GM23338 (cell line): ENCODE results near the gene MBTPS2.

Experiments used
- EZH2 ChIP-seq: fragments of 200-600 bp; sonication (generic); IDR thresholded peaks from one replicate; pipeline ENCODE4 v1.8.0; 2017; ENCODE audit warnings: antibody characterized with exemption, mild to moderate bottlenecking, low read depth; ENCODE audit not compliant: unreplicated experiment
- JUNB ChIP-seq: IDR thresholded peaks from one replicate; pipeline ENCODE4 v1.6.1; 2016; ENCODE audit warnings: antibody characterized with exemption; ENCODE audit not compliant: unreplicated experiment
- POLR2AphosphoS5 ChIP-seq: IDR thresholded peaks from 2 replicates; pipeline ENCODE4 v1.6.1; 2016; ENCODE audit warnings: antibody characterized with exemption, low read depth
- TF ChIP-seq, protein P1 (sequence below): IDR thresholded peaks from one replicate; pipeline ENCODE4 v1.6.1; 2018; ENCODE audit warnings: antibody characterized with exemption; ENCODE audit not compliant: unreplicated experiment
- TF ChIP-seq, protein P2 (sequence below), 2 experiments: fragments of 200-600 bp in 1 of 2; sonication (generic) in 1 of 2; conservative IDR thresholded peaks; 2 replicates each; pipeline versions ENCODE4 v1.5.1 to v1.6.1; 2016 to 2017; ENCODE audit warnings: antibody characterized with exemption in 2 of 2, low read depth in 2 of 2, mild to moderate bottlenecking in 2 of 2, moderate library complexity in 1 of 2

GRCh38 chrX:21840193-21840545, 752 bp downstream of the MBTPS2 start:
- TF ChIP-seq, protein P1, sequence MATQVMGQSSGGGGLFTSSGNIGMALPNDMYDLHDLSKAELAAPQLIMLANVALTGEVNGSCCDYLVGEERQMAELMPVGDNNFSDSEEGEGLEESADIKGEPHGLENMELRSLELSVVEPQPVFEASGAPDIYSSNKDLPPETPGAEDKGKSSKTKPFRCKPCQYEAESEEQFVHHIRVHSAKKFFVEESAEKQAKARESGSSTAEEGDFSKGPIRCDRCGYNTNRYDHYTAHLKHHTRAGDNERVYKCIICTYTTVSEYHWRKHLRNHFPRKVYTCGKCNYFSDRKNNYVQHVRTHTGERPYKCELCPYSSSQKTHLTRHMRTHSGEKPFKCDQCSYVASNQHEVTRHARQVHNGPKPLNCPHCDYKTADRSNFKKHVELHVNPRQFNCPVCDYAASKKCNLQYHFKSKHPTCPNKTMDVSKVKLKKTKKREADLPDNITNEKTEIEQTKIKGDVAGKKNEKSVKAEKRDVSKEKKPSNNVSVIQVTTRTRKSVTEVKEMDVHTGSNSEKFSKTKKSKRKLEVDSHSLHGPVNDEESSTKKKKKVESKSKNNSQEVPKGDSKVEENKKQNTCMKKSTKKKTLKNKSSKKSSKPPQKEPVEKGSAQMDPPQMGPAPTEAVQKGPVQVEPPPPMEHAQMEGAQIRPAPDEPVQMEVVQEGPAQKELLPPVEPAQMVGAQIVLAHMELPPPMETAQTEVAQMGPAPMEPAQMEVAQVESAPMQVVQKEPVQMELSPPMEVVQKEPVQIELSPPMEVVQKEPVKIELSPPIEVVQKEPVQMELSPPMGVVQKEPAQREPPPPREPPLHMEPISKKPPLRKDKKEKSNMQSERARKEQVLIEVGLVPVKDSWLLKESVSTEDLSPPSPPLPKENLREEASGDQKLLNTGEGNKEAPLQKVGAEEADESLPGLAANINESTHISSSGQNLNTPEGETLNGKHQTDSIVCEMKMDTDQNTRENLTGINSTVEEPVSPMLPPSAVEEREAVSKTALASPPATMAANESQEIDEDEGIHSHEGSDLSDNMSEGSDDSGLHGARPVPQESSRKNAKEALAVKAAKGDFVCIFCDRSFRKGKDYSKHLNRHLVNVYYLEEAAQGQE: no peak
- TF ChIP-seq, protein P2, sequence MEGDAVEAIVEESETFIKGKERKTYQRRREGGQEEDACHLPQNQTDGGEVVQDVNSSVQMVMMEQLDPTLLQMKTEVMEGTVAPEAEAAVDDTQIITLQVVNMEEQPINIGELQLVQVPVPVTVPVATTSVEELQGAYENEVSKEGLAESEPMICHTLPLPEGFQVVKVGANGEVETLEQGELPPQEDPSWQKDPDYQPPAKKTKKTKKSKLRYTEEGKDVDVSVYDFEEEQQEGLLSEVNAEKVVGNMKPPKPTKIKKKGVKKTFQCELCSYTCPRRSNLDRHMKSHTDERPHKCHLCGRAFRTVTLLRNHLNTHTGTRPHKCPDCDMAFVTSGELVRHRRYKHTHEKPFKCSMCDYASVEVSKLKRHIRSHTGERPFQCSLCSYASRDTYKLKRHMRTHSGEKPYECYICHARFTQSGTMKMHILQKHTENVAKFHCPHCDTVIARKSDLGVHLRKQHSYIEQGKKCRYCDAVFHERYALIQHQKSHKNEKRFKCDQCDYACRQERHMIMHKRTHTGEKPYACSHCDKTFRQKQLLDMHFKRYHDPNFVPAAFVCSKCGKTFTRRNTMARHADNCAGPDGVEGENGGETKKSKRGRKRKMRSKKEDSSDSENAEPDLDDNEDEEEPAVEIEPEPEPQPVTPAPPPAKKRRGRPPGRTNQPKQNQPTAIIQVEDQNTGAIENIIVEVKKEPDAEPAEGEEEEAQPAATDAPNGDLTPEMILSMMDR (conservative IDR thresholded peaks at IDR 0.05; ENCODE audit: low read depth in 2 of 2): no peak
- TF ChIP-seq JUNB (no peak), POLR2AphosphoS5 (no peak), EZH2 (no peak)
